Stimulated activated effector memory CD8-positive, alpha-beta T cell treated with anti-CD3 and anti-CD28 coated beads, Interleukin-12 subunit alpha, Interleukin-12 subunit beta, amount 100 ng/mL, for 72 hours (primary cell): ENCODE measurements around the gene DBH.

ENCODE experiments used
- ATAC-seq: fragments of 150-1000 bp; cut with Tn5 transposase; 2 replicates; pipeline ENCODE4 v1.10.0; 2021
- DNase-seq, 2 donors: peaks; one replicate each; pipeline ENCODE4 v3.0.0; 2021 to 2022; ENCODE audit warnings: low spot score in 2 of 2
- H3K27ac Mint-ChIP-seq: one replicate; pipeline ENCODE4 v1.8.0; 2022; ENCODE audit warnings: mild to moderate bottlenecking, mixed read lengths
- H3K36me3 Mint-ChIP-seq: one replicate; pipeline ENCODE4 v1.8.0; 2022; ENCODE audit warnings: mild to moderate bottlenecking, mixed read lengths
- H3K4me1 Mint-ChIP-seq: one replicate; pipeline ENCODE4 v1.8.0; 2022; ENCODE audit warnings: mixed read lengths
- H3K4me3 Mint-ChIP-seq: one replicate; pipeline ENCODE4 v1.8.0; 2022; ENCODE audit warnings: mild to moderate bottlenecking, mixed read lengths
- H3K9me3 Mint-ChIP-seq: one replicate; pipeline ENCODE4 v1.8.0; 2022; ENCODE audit warnings: mixed read lengths

The DBH gene

GRCh38 chr9:133684936-133685361 lies 48.8 kb downstream of the DBH start:
- Mint-ChIP-seq H3K4me1 (peaks cover 11% of the 10 kb centered on the region), H3K27ac (no peak overlapping the region), H3K36me3 (no peaks in the 10 kb centered on the region), H3K4me3 (no peak overlapping the region), H3K9me3 (no peaks in the 10 kb centered on the region)
- no peak for ATAC-seq
- no peak for DNase-seq

- no peak overlapping the region for H3K4me3 Mint-ChIP-seq
- ATAC-seq, result no peak
- H3K36me3 Mint-ChIP-seq, result no peaks in the 10 kb centered on the region
- H3K27ac Mint-ChIP-seq, result no peak overlapping the region
- DNase-seq, result no peak
- H3K4me1 Mint-ChIP-seq, result peaks cover 11% of the 10 kb centered on the region
- H3K9me3 Mint-ChIP-seq, result no peaks in the 10 kb centered on the region
Observed at GRCh38 chr9:133685653-133686609, 49.8 kb downstream of the DBH start.

- Mint-ChIP-seq H3K4me1 (peaks cover 11% of the 10 kb centered on the region), H3K36me3 (no peaks in the 10 kb centered on the region), H3K27ac (no peak overlapping the region), H3K9me3 (no peaks in the 10 kb centered on the region), H3K4me3 (no peak overlapping the region)
- ATAC-seq (no peak), DNase-seq (no peak)
Observed at GRCh38 chr9:133686642-133687575, 50.7 kb downstream of the DBH start.

GRCh38 chr9:133687856-133688761 lies 51.9 kb downstream of the DBH start:
- DNase-seq (no peak), ATAC-seq (no peak)
- H3K9me3 Mint-ChIP-seq, result no peaks in the 10 kb centered on the region
- no peaks in the 10 kb centered on the region for H3K36me3 Mint-ChIP-seq
- H3K27ac Mint-ChIP-seq, result no peak overlapping the region
- H3K4me3 Mint-ChIP-seq, result no peak overlapping the region
- peaks cover 20% of the 10 kb centered on the region for H3K4me1 Mint-ChIP-seq

GRCh38 chr9:133689151-133689763 lies 53.1 kb downstream of the DBH start:
- no peaks in the 10 kb centered on the region for H3K36me3 Mint-ChIP-seq
- H3K4me3 Mint-ChIP-seq, result no peak overlapping the region
- H3K9me3 Mint-ChIP-seq, result no peaks in the 10 kb centered on the region
- H3K4me1 Mint-ChIP-seq, result peaks cover 12% of the 10 kb centered on the region
- ATAC-seq (no peak), DNase-seq (no peak)
- no peak overlapping the region for H3K27ac Mint-ChIP-seq

- no peak for ATAC-seq
- no peak for DNase-seq
- H3K36me3 Mint-ChIP-seq, result no peaks in the 10 kb centered on the region
Observed at GRCh38 chr9:133690081-133690561, 54.0 kb downstream of the DBH start.

GRCh38 chr9:133691191-133691590 lies 55.0 kb downstream of the DBH start:
- ATAC-seq (no peak), DNase-seq (no peak)
- H3K27ac Mint-ChIP-seq, result no peak overlapping the region
- no peak overlapping the region for H3K4me3 Mint-ChIP-seq
- H3K4me1 Mint-ChIP-seq, result peaks cover 11% of the 10 kb centered on the region
- no peaks in the 10 kb centered on the region for H3K9me3 Mint-ChIP-seq
- H3K36me3 Mint-ChIP-seq, result no peaks in the 10 kb centered on the region

More at GRCh38 chr9:133690081-133690561, 54.0 kb downstream of the DBH start:
- Mint-ChIP-seq H3K9me3 (no peaks in the 10 kb centered on the region), H3K27ac (no peak overlapping the region), H3K4me3 (no peak overlapping the region), H3K4me1 (peaks cover 11% of the 10 kb centered on the region)

- Mint-ChIP-seq H3K4me3 (no peak overlapping the region), H3K4me1 (peaks cover 11% of the 10 kb centered on the region)
Observed at GRCh38 chr9:133691626-133692363, 55.6 kb downstream of the DBH start.

GRCh38 chr9:133692364-133692985 lies 56.3 kb downstream of the DBH start:
- H3K9me3 Mint-ChIP-seq, result no peaks in the 10 kb centered on the region
- peak overlapping the region; percentile 29 for H3K27ac Mint-ChIP-seq
- peaks cover 11% of the 10 kb centered on the region for H3K4me1 Mint-ChIP-seq
- H3K36me3 Mint-ChIP-seq, result no peaks in the 10 kb centered on the region
- DNase-seq (no peak), ATAC-seq (no peak)
- H3K4me3 Mint-ChIP-seq, result no peak overlapping the region

More at GRCh38 chr9:133691626-133692363, 55.6 kb downstream of the DBH start:
- ATAC-seq, result peak; percentile 89
- H3K36me3 Mint-ChIP-seq, result no peaks in the 10 kb centered on the region
- peak overlapping the region; percentile 29 for H3K27ac Mint-ChIP-seq
- no peak for DNase-seq
- no peaks in the 10 kb centered on the region for H3K9me3 Mint-ChIP-seq

GRCh38 chr9:133693116-133693515 lies 57.0 kb downstream of the DBH start:
- H3K4me1 Mint-ChIP-seq, result peaks cover 11% of the 10 kb centered on the region
- no peaks in the 10 kb centered on the region for H3K9me3 Mint-ChIP-seq
- no peaks in the 10 kb centered on the region for H3K36me3 Mint-ChIP-seq
- DNase-seq (no peak), ATAC-seq (no peak)
- H3K4me3 Mint-ChIP-seq, result no peak overlapping the region
- H3K27ac Mint-ChIP-seq, result peak overlapping the region; percentile 29

GRCh38 chr9:133693703-133694529 lies 57.8 kb downstream of the DBH start:
- peak overlapping the region; percentile 29 for H3K27ac Mint-ChIP-seq
- ATAC-seq (no peak), DNase-seq (no peak)
- H3K4me1 Mint-ChIP-seq, result peaks cover 11% of the 10 kb centered on the region
- H3K9me3 Mint-ChIP-seq, result no peaks in the 10 kb centered on the region
- H3K4me3 Mint-ChIP-seq, result no peak overlapping the region
- no peaks in the 10 kb centered on the region for H3K36me3 Mint-ChIP-seq

GRCh38 chr9:133694686-133695085 lies 58.5 kb downstream of the DBH start:
- no peaks in the 10 kb centered on the region for H3K36me3 Mint-ChIP-seq
- H3K27ac Mint-ChIP-seq, result no peak overlapping the region
- H3K9me3 Mint-ChIP-seq, result no peaks in the 10 kb centered on the region
- ATAC-seq, result no peak
- H3K4me1 Mint-ChIP-seq, result peaks cover 11% of the 10 kb centered on the region
- no peak for DNase-seq
- H3K4me3 Mint-ChIP-seq, result no peak overlapping the region

GRCh38 chr9:133696071-133696472 lies 59.9 kb downstream of the DBH start:
- Mint-ChIP-seq H3K27ac (no peak overlapping the region), H3K4me1 (peaks cover 20% of the 10 kb centered on the region), H3K4me3 (no peak overlapping the region), H3K9me3 (no peaks in the 10 kb centered on the region), H3K36me3 (no peaks in the 10 kb centered on the region)
- DNase-seq (no peak), ATAC-seq (no peak)
